ENCODE measurements around the gene FBXO9.

The FBXO9 gene

DNA sequence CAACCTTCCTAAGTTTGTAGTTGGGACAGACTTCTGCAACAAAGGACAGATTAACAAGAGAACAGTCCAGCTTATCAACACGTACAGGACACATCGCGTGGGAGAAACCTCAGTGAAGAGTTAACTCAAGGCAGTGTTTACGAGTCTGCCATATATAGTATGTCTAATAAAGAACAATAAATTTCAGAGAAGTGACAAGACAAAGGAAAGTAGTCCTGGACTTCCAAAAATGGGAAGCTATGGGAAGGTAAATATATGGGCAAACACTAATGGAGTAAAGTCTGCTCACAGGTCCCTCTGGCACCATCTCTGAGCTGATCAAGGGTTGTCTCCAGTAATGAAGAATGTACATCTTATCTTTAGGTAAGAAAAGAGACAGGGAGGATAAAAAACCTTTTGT lies 48.5 kb downstream of the FBXO9 start:
- H3K9me3 ChIP-seq (ENCODE audit: control insufficient read depth, insufficient read depth, low read length) = no peaks in the 10 kb centered on the region
- H3F3A ChIP-seq (ENCODE audit: control insufficient read depth, insufficient read depth) = no peaks in the 10 kb centered on the region
- H3K9me2 ChIP-seq (replicated peaks; ENCODE audit: control insufficient read depth, low read length) = no peaks in the 10 kb centered on the region
- H3K27me3 ChIP-seq (ENCODE audit: control insufficient read depth, low read length) = peaks cover 3% of the 10 kb centered on the region; the same call in 1 of the 2 replicates
- no peaks in the 10 kb centered on the region for H3K4me1 ChIP-seq (ENCODE audit: control insufficient read depth, low read length)
- no peak for TF ChIP-seq EZH2phosphoT487 (IDR thresholded peaks at IDR 0.05; ENCODE audit: borderline replicate concordance, low read length)
- no peak for TF ChIP-seq CTCF (IDR thresholded peaks at IDR 0.05; ENCODE audit: low read depth, low read length, poor library complexity, severe bottlenecking)
- H4K20me1 ChIP-seq (ENCODE audit: control insufficient read depth, insufficient read depth, low read depth, low read length) = no peaks in the 10 kb centered on the region
- H3K4me3 ChIP-seq (ENCODE audit: low read length) = no peak overlapping the region
- H3K4me2 ChIP-seq (ENCODE audit: low read length) = no peak overlapping the region
- H3K79me2 ChIP-seq (ENCODE audit: control insufficient read depth, low read length) = no peaks in the 10 kb centered on the region
- no peaks in the 10 kb centered on the region for H3K36me3 ChIP-seq (ENCODE audit: control insufficient read depth, low read length)
- no peak overlapping the region for H3K27ac ChIP-seq (ENCODE audit: low read depth, low read length)

DNA sequence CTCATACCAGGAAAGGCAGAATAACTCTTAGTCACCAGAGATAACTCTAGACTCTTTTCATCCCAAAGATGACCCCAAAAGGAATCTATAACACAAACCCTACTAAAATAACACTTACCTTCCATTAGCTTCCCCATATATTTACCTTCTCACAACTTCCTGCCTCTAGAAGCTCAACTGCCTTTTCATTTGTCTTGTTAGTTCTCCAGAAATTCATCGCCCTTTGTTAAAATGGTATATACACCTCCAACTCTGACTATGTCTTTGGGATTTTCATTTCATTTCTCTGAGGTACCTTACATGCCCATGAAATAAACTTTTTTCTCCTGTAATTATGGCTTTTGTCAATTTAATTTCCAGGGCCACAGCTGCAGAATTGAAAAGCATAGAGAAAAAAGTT lies 49.9 kb downstream of the FBXO9 start:
- Histone ChIP-seq H3K9me3 (ENCODE audit: control insufficient read depth, insufficient read depth, low read length) (no peaks in the 10 kb centered on the region), H4K20me1 (ENCODE audit: control insufficient read depth, insufficient read depth, low read depth, low read length) (no peaks in the 10 kb centered on the region), H3K4me1 (ENCODE audit: control insufficient read depth, low read length) (no peaks in the 10 kb centered on the region), H3K9me2 (replicated peaks; ENCODE audit: control insufficient read depth, low read length) (no peaks in the 10 kb centered on the region), H3K4me3 (ENCODE audit: low read length) (no peak overlapping the region), H3K36me3 (ENCODE audit: control insufficient read depth, low read length) (no peaks in the 10 kb centered on the region), H3F3A (ENCODE audit: control insufficient read depth, insufficient read depth) (no peaks in the 10 kb centered on the region), H3K79me2 (ENCODE audit: control insufficient read depth, low read length) (no peaks in the 10 kb centered on the region), H3K4me2 (ENCODE audit: low read length) (no peak overlapping the region), H3K27me3 (ENCODE audit: control insufficient read depth, low read length) (peaks cover 11% of the 10 kb centered on the region), H3K27ac (ENCODE audit: low read depth, low read length) (no peak overlapping the region)
- TF ChIP-seq CTCF (IDR thresholded peaks at IDR 0.05; ENCODE audit: low read depth, low read length, poor library complexity, severe bottlenecking) (no peak), EZH2phosphoT487 (IDR thresholded peaks at IDR 0.05; ENCODE audit: borderline replicate concordance, low read length) (no peak)

- H3K9me2 ChIP-seq (replicated peaks; ENCODE audit: control insufficient read depth, low read length) = no peaks in the 10 kb centered on the region
- H3K27me3 ChIP-seq (ENCODE audit: control insufficient read depth, low read length) = peaks cover 12% of the 10 kb centered on the region
- no peak overlapping the region for H3K4me2 ChIP-seq (ENCODE audit: low read length)
- no peaks in the 10 kb centered on the region for H3K79me2 ChIP-seq (ENCODE audit: control insufficient read depth, low read length)
- TF ChIP-seq EZH2phosphoT487 (IDR thresholded peaks at IDR 0.05; ENCODE audit: borderline replicate concordance, low read length) (no peak), CTCF (IDR thresholded peaks at IDR 0.05; ENCODE audit: low read depth, low read length, poor library complexity, severe bottlenecking) (no peak)
- no peaks in the 10 kb centered on the region for H4K20me1 ChIP-seq (ENCODE audit: control insufficient read depth, insufficient read depth, low read depth, low read length)
- no peak overlapping the region for H3K27ac ChIP-seq (ENCODE audit: low read depth, low read length)
- no peaks in the 10 kb centered on the region for H3K36me3 ChIP-seq (ENCODE audit: control insufficient read depth, low read length)
- H3K4me3 ChIP-seq (ENCODE audit: low read length) = no peak overlapping the region
- no peaks in the 10 kb centered on the region for H3K4me1 ChIP-seq (ENCODE audit: control insufficient read depth, low read length)
- H3K9me3 ChIP-seq (ENCODE audit: control insufficient read depth, insufficient read depth, low read length) = no peaks in the 10 kb centered on the region
- no peaks in the 10 kb centered on the region for H3F3A ChIP-seq (ENCODE audit: control insufficient read depth, insufficient read depth)
These were observed 50.5 kb downstream of the FBXO9 start for GRCh38 chr6:53115741-53116140.

GRCh38 chr6:53119349-53119748 lies 54.1 kb downstream of the FBXO9 start:
- Histone ChIP-seq H3K4me3 (ENCODE audit: low read length) (no peak overlapping the region), H3K27me3 (ENCODE audit: control insufficient read depth, low read length) (peaks cover 9% of the 10 kb centered on the region), H3K9me3 (ENCODE audit: control insufficient read depth, insufficient read depth, low read length) (no peaks in the 10 kb centered on the region), H3K79me2 (ENCODE audit: control insufficient read depth, low read length) (no peaks in the 10 kb centered on the region), H3K9me2 (replicated peaks; ENCODE audit: control insufficient read depth, low read length) (no peaks in the 10 kb centered on the region), H3F3A (ENCODE audit: control insufficient read depth, insufficient read depth) (no peaks in the 10 kb centered on the region), H3K36me3 (ENCODE audit: control insufficient read depth, low read length) (no peaks in the 10 kb centered on the region), H3K4me1 (ENCODE audit: control insufficient read depth, low read length) (peaks cover 10% of the 10 kb centered on the region), H3K27ac (ENCODE audit: low read depth, low read length) (no peak overlapping the region), H3K4me2 (ENCODE audit: low read length) (no peak overlapping the region), H4K20me1 (ENCODE audit: control insufficient read depth, insufficient read depth, low read depth, low read length) (no peaks in the 10 kb centered on the region)
- TF ChIP-seq CTCF (IDR thresholded peaks at IDR 0.05; ENCODE audit: low read depth, low read length, poor library complexity, severe bottlenecking) = no peak
- TF ChIP-seq EZH2phosphoT487 (IDR thresholded peaks at IDR 0.05; ENCODE audit: borderline replicate concordance, low read length) = no peak
